CD4-positive, alpha-beta T cell treated with Interleukin-4 for 4 hours (primary cell): ENCODE measurements around the gene SNTB2.

ENCODE experiments used
- DNase-seq: peaks from one replicate; pipeline ENCODE4 v3.0.0-alpha.2; 2020

The SNTB2 gene

GRCh38 chr16:69349536-69349935 lies 162.6 kb downstream of the SNTB2 start:
- no peak for DNase-seq

GRCh38 chr16:69350536-69351133 lies 163.7 kb downstream of the SNTB2 start:
- DNase-seq: no peak

DNA sequence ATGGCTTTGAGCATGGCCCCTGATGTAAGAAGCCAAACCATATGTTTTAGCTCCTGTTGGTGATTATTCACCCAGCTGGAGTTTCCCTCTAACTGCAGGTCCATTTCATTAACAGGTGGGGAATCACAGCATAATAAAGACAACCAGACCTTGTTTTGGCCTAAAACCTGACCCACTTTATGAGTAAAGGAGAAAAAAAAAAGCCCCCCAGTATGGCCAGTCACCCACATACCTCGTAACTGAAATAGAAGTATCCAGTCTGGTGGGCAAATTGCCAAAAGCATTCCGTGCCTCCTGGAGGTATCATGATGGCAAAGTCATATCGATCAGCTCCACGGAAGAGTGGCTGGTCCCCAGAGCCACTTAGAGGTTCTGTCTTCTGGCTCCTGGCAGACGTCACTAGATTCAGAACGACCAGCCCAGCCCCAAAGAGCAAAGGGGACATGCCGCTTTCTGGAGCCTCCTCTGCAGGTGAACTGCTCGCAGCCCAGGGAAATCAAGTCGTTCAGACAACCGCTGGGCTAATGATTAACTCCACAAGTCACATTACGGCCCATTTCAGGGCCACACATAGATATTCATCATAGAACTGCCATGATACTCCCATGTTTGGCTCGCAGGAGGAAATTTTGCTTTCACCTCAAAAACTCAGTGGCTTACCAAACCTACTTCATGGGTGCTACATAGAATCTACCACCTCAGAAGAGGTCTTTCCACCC lies 164.5 kb downstream of the SNTB2 start, which contains the start of gene TMED6:
Gene TMED6, minus strand, starts transcription at position 478 of the 719 bp plus-strand sequence. Its CDS starts 33 bp downstream, at position 445.
- no peak for DNase-seq
